A549 (cell line): ENCODE results near the gene INTS15. TPM values are rescaled to one million over a fixed set of nuclear protein-coding genes. Genes with fewer than 3 reads are reported as not detected.
"Not testable (repeated sequence)": the region's sequence is repeated elsewhere in the genome, so short reads cannot be mapped to it uniquely, and the experiment has no call there.

Source experiments
- ATAC-seq, 2 experiments: fragments of 200-7000 bp in 1 of 2; fragments of >200 bp in 1 of 2; cut with Nextera tagmentation in 1 of 2; cut with Tn5 transposase in 1 of 2; 3 replicates each; pipeline versions ENCODE4 v1.8.0 to v1.9.1; 2018 to 2020; ENCODE audit warnings: mild to moderate bottlenecking in 1 of 2, moderate library complexity in 1 of 2
- CTCF ChIA-PET: fragments of 300-600 bp; sonication (Branson Sonifier 250); formaldehyde crosslinking; extraction: SDS; loops from one replicate; lab custom pipeline; 2021; ENCODE audit warnings: antibody characterized with exemption, inconsistent platforms; lab: Yijun Ruan, JAX
- POLR2A ChIA-PET: fragments of 350-600 bp; formaldehyde crosslinking; extraction: SDS; loops from one replicate; lab custom pipeline; 2021; ENCODE audit warnings: antibody characterized with exemption, inconsistent platforms; lab: Yijun Ruan, JAX
- DNase-seq, 2 experiments: peaks; one replicate each; pipeline versions ENCODE4 v3.0.0 to v3.0.0-alpha.2; 2011 to 2016; ENCODE audit warnings: low read depth in 1 of 2, low spot score in 1 of 2
- FAIRE-seq: peaks from 2 replicates; lab custom pipeline; 2011; peaks lifted over from hg19 to GRCh38; lab: Jason Lieb, UNC
- H3K27ac ChIP-seq, 2 experiments: fragments of >200 bp; sonication (Bioruptor Twin); formaldehyde crosslinking; 3 replicates each; pipeline ENCODE4 v1.5.1; 2016 to 2017
- H3K4me1 ChIP-seq: fragments of >200 bp; sonication (Bioruptor Twin); formaldehyde crosslinking; 3 replicates; pipeline ENCODE4 v1.6.1; 2016
- H3K4me2 ChIP-seq: fragments of >200 bp; sonication (Bioruptor Twin); formaldehyde crosslinking; 3 replicates; pipeline ENCODE4 v1.6.1; 2016
- H3K4me3 ChIP-seq: fragments of >200 bp; sonication (Bioruptor Twin); formaldehyde crosslinking; 3 replicates; pipeline ENCODE4 v1.5.1; 2016
- H3K9me3 ChIP-seq: fragments of >200 bp; sonication (Bioruptor Twin); formaldehyde crosslinking; 3 replicates; pipeline ENCODE4 v1.6.1; 2016
- CHD4 ChIP-seq: fragments of 200-600 bp; sonication (generic); IDR thresholded peaks from 2 replicates; pipeline ENCODE4 v1.6.1; 2016; ENCODE audit warnings: antibody characterized with exemption, mild to moderate bottlenecking, borderline replicate concordance
- EHMT2 ChIP-seq: fragments of 200-600 bp; sonication (generic); IDR thresholded peaks from 2 replicates; pipeline ENCODE4 v1.6.1; 2016; ENCODE audit warnings: antibody characterized with exemption, low read depth, mild to moderate bottlenecking, moderate library complexity
- EP300 ChIP-seq, 2 experiments: fragments of >200 bp; sonication (Bioruptor Twin); formaldehyde crosslinking; IDR thresholded peaks; 2 replicates in 1 of 2; 3 replicates in 1 of 2; pipeline ENCODE4 v1.6.1; 2016 to 2017
- ESRRA ChIP-seq: fragments of 150-350 bp; IDR thresholded peaks from 2 replicates; pipeline ENCODE4 v1.6.1; 2014; ENCODE audit warnings: mild to moderate bottlenecking, low read length, borderline replicate concordance
- FOSB ChIP-seq: fragments of 250-450 bp; sonication (Bioruptor Pico); IDR thresholded peaks from 2 replicates; pipeline ENCODE4 v1.5.0; 2020; ENCODE audit warnings: mild to moderate bottlenecking, moderate library complexity
- FOSL2 ChIP-seq, 2 experiments: fragments of 450-650 bp in 1 of 2; fragments of >200 bp in 1 of 2; sonication (Bioruptor Twin) in 1 of 2; formaldehyde crosslinking; IDR thresholded peaks; 2 replicates each; pipeline versions ENCODE4 v1.5.0 to v1.6.1; 2016 to 2020; ENCODE audit warnings: mild to moderate bottlenecking in 1 of 2, moderate library complexity in 1 of 2
- HOXB5 ChIP-seq: fragments of 250-450 bp; sonication (Bioruptor Pico); IDR thresholded peaks from 2 replicates; pipeline ENCODE4 v1.5.0; 2020; ENCODE audit warnings: mild to moderate bottlenecking, moderate library complexity
- MAFK ChIP-seq: fragments of 450-650 bp; IDR thresholded peaks from 2 replicates; pipeline ENCODE4 v1.6.1; 2014; ENCODE audit not compliant: partially characterized antibody
- NFE2L2 ChIP-seq: fragments of 150-350 bp; conservative IDR thresholded peaks from 2 replicates; pipeline ENCODE4 v1.6.1; 2014; ENCODE audit warnings: low read length
- NR3C1 ChIP-seq: fragments of >200 bp; sonication (Bioruptor Twin); formaldehyde crosslinking; IDR thresholded peaks from 3 replicates; pipeline ENCODE4 v1.6.1; 2017
- PHF8 ChIP-seq: fragments of 200-600 bp; sonication (generic); IDR thresholded peaks from 2 replicates; pipeline ENCODE4 v1.6.1; 2016; ENCODE audit warnings: low read depth, mild to moderate bottlenecking, antibody characterized with exemption, moderate library complexity, borderline replicate concordance
- POLR2AphosphoS2 ChIP-seq: conservative IDR thresholded peaks from 2 replicates; pipeline ENCODE4 v1.6.1; 2012; ENCODE audit warnings: low read length, improper control_type of control experiment, inconsistent platforms
- RAD21 ChIP-seq, 2 experiments: fragments of >200 bp in 1 of 2; sonication (Bioruptor Twin) in 1 of 2; formaldehyde crosslinking in 1 of 2; IDR thresholded peaks in 1 of 2; conservative IDR thresholded peaks in 1 of 2; 2 replicates in 1 of 2; 3 replicates in 1 of 2; pipeline ENCODE4 v1.6.1; 2012 to 2018; ENCODE audit warnings: inconsistent platforms in 1 of 2
- RNF2 ChIP-seq: fragments of 200-600 bp; sonication (generic); IDR thresholded peaks from 2 replicates; pipeline ENCODE4 v1.6.1; 2016; ENCODE audit warnings: low read depth, mild to moderate bottlenecking, antibody characterized with exemption, moderate library complexity, borderline replicate concordance
- TFCP2L1 ChIP-seq: fragments of 250-450 bp; sonication (Bioruptor Pico); IDR thresholded peaks from 2 replicates; pipeline ENCODE4 v1.5.0; 2021; ENCODE audit warnings: mild to moderate bottlenecking
- ZSCAN20 ChIP-seq: fragments of 250-450 bp; sonication (Bioruptor Pico); IDR thresholded peaks from 2 replicates; pipeline ENCODE4 v1.8.0; 2022; ENCODE audit warnings: mild to moderate bottlenecking, moderate library complexity
- WGBS: methylation state at CpG from one replicate; pipeline ENCODE4 v1.1.6; 2017; ENCODE audit errors: missing lambda C conversion rate; 5-methylcytosine and 5-hydroxymethylcytosine counted together
- polyA plus RNA-seq, 4 experiments: library from polyadenylated mRNA; depleted of rRNA in 3 of 4; stranded (reverse); fragments of >200 nt; fragmentation: RNase III in 1 of 4; extraction: RNeasy Plus Mini Kit Qiagen cat#74134 plus additional on column Dnase treatment in 1 of 4; gene quantifications; 2 replicates in 3 of 4; 3 replicates in 1 of 4; pipeline ENCODE4 v1.2.3, GENCODE V29; 2011 to 2017
- TF ChIP-seq, protein P1 (sequence below): IDR thresholded peaks from 2 replicates; pipeline ENCODE4 v1.6.1; 2012
- TF ChIP-seq, protein P2 (sequence below): IDR thresholded peaks from 2 replicates; pipeline ENCODE4 v1.6.1; 2012; ENCODE audit warnings: low read depth, borderline replicate concordance
- TF ChIP-seq, protein P3 (sequence below): fragments of 250-450 bp; sonication (Bioruptor Pico); IDR thresholded peaks from 2 replicates; pipeline ENCODE4 v1.5.0; 2020; ENCODE audit warnings: low read depth, mild to moderate bottlenecking, moderate library complexity

The INTS15 gene
- polyA plus RNA-seq, 2 of the 4 experiments (the other 2 are of a cell fraction) = 14.7 to 23.4 TPM

DNA sequence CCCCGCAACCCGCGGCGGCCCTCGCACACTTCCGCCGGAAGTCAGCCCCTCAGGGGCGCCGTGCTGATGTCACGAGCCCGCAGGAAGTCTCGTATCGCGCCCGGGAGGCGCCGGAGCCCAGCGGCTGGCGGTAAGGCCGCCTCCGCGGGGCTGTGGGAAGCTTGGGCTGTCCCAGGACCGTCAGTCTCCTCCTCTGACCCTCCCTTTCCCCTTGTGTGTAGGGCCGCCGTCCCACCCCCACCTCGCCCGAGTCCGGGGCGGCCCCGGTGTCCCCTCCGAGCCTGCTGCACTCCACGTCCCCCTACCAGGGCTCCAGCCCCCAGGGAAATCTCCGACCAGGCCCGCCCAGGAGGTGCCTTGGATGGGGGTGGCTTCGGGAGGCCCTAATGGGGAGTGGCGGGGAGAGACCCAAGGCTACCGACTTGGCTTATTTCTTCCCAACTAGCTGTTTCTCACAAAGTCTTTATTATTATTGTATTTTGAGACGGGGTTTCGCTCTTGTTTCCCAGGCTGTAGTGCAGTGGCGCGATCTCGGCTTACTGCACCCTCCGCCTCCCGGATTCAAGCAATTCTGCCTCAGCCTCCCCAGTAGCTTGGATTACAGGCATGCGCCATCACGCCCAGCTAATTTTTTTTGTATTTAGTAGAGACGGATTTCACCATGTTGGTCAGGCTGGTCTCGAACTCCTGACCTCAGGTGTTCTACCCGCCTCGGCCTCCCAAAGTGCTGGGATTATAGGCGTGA, 12.3 kb upstream of the INTS15 start, which contains the start of gene ZDHHC4 (continued):
- TF ChIP-seq, protein P1, sequence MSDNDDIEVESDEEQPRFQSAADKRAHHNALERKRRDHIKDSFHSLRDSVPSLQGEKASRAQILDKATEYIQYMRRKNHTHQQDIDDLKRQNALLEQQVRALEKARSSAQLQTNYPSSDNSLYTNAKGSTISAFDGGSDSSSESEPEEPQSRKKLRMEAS = peak; percentile 80
- no peak for TF ChIP-seq NR3C1
- TF ChIP-seq TFCP2L1 (CRISPR knock-in tag) = peak; percentile 30; the same call in 1 of the 2 replicates
- peak; percentile 99 for TF ChIP-seq PHF8

DNA sequence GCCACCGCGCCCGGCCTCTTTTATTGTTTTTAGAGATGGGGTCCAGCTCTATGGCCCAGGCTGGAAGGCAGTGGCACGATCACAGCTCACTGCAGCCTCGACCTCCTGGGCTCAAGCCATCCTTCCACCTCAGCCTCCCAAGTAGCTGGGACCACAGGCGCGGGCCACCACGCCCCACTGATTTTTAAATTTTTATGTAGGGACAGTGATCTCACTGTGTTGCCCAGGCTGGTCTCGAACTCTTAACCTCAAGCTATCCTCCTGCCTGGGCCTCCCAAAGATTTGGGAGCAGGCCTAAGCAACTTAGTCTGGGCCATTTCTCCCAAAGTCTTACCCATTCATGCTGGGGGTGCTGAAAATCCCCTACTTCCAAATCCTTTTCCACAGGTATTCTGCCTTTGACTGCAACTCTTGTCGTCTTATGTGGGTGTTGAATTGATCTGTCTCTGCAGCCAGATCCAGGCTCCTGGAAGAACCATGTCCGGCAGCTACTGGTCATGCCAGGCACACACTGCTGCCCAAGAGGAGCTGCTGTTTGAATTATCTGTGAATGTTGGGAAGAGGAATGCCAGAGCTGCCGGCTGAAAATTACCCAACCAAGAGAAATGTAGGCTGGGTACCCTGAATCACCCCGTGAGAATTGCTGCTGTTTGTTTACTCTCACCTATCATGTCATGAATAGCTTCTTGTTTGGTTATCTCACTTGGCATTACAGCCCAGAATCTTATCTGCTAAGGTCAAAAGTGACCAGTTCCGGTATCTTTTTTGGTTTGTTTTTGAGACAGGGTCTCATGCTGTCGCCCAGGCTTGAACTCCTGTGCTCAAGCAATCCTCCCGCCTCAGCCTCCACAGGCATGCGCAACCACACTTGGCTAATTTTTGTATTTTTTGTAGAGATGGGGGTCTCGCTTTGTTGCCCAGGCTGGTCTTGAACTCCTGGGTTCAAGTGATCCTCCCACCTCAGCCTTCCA, 11.4 kb upstream of the INTS15 start:
- DNase-seq = peak; percentile 41 to 62
- WGBS = 81% methylated on average over 18 of the region's 18 CpGs
- no peak for FAIRE-seq
- Histone ChIP-seq H3K27ac (peak overlapping the region; percentile 93 to 95), H3K4me1 (peaks cover 20% of the 10 kb centered on the region), H3K9me3 (no peaks in the 10 kb centered on the region), H3K4me2 (peak overlapping the region; percentile 84), H3K4me3 (peak overlapping the region; percentile 77)
- ATAC-seq = peak; percentile 6 to 18; a peak in 3 of 6 replicates
- ChIA-PET POLR2A (interaction anchor here (0.5 to 1.8 kb wide), 4 partner anchors 10 to 46 kb away, joined by 3 to 15 read pairs (median 5); partner anchors contain the start of gene INTS15), CTCF (interaction anchor here (1.2 to 5.9 kb wide), 3 partner anchors 10 to 62 kb away, joined by 6 to 58 read pairs (median 10); partner anchors contain the start of gene INTS15)
- no peak for TF ChIP-seq FOSL2 (IDR thresholded peaks at IDR 0.05)
- peak; percentile 49 for TF ChIP-seq FOSL2 (CRISPR knock-in tag; IDR thresholded peaks at IDR 0.05)
- no peak for TF ChIP-seq EHMT2
- 0 out of 2 replicates have a peak, but pooled peaks have one; percentile 22 for TF ChIP-seq CHD4

DNA sequence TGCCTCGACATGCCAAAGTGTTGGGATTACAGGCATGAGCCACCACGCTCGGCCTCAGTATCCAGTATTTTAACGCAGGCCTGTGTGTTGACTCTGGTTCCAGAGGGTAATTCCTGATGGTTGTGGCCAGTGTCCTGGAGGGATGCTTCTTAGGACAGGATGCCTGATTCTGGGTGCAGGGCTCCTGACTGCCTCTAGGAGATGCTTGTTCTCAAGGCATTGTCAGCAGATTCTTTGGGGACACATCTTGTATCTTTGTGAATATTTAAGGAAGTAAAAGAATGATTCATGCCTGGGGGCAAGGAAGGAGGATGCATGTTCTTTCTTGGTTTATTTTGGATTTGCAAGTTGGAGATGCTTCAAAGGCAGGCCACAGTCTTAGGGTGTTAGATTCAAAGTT, 10.4 kb upstream of the INTS15 start:
- H3K4me3 ChIP-seq = no peak overlapping the region
- no peak for FAIRE-seq
- no peak overlapping the region for H3K27ac ChIP-seq
- 98% methylated on average over 4 of the region's 4 CpGs for WGBS
- ChIA-PET CTCF (interaction anchor here (2.9 kb wide), 1 partner anchor 11 kb away, joined by 21 read pairs; the partner anchor contains the start of gene INTS15), POLR2A (no interaction called here)
- H3K4me1 ChIP-seq = peaks cover 20% of the 10 kb centered on the region
- DNase-seq = peak in 1 of 2 experiments; percentile 61
- no peak overlapping the region for H3K4me2 ChIP-seq
- peak; percentile 31 to 38; a peak in 3 of 6 replicates for ATAC-seq
- no peaks in the 10 kb centered on the region for H3K9me3 ChIP-seq
- TF ChIP-seq RNF2 (no peak), MAFK (peak; percentile 62)

DNA sequence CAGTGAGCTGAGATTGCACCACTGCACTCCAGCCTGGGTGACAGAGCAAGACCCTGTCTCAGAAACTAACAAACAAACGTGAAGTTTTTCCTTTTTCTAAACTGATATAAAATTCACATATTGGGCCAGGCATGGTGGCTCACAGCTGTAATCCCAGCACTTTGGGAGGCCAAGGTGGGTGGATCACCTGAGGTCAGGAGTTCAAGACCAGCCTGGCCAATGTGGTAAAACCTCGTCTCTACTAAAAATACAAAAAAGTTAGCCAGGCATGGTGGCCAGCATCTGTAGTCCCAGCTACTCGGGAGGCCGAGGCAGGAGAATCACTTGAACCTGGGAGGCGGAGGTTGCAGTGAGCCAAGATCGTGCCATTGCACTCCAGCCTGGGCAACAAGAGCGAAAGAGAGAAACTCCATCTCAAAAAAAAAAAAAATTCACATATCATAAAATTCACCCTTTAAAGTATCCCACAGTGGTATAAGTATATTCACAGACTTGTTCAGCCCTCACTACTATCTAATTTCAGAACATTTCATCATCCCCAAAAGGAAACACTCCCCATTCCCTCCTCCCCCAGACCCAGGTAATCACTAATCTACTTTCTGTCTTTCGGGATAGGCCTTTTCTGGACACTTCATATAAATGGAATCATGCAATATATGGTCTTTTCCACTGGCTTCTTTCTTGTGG, 3.9 kb upstream of the INTS15 start:
- ATAC-seq, FAIRE-seq, H3K27ac ChIP-seq, H3K4me2 ChIP-seq, DNase-seq, H3K4me3 ChIP-seq, POLR2A ChIA-PET, H3K4me1 ChIP-seq, H3K9me3 ChIP-seq: not testable (repeated sequence)
- WGBS = 87% methylated on average over 8 of the region's 8 CpGs
- CTCF ChIA-PET = interaction anchor here (1.1 to 1.2 kb wide), 2 partner anchors 11 to 33 kb away, joined by 3 to 4 read pairs; no protein-coding TSS in a partner anchor

DNA sequence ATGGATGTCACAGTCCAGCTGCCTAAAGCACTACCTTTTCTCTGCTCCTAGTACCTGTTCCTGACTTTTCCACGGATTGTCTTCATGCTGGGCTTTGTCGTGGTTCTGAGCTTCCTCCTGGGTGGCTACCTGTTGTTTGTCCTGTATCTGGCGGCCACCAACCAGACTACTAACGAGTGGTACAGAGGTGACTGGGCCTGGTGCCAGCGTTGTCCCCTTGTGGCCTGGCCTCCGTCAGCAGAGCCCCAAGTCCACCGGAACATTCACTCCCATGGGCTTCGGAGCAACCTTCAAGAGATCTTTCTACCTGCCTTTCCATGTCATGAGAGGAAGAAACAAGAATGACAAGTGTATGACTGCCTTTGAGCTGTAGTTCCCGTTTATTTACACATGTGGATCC, 1.3 kb upstream of the INTS15 start:
- ATAC-seq (no peak), FAIRE-seq (no peak), DNase-seq (no peak)
- CTCF ChIA-PET = interaction anchor here (1.6 to 4.7 kb wide), 4 partner anchors 13 to 73 kb away, joined by 7 to 58 read pairs (median 20); partner anchors contain the start of gene ZDHHC4
- Histone ChIP-seq H3K4me1 (peaks cover 11% of the 10 kb centered on the region), H3K4me3 (no peak overlapping the region), H3K9me3 (no peaks in the 10 kb centered on the region), H3K4me2 (no peak overlapping the region), H3K27ac (no peak overlapping the region)
- POLR2A ChIA-PET = interaction anchor here (0.6 kb wide), 1 partner anchor 12 kb away, joined by 3 read pairs; no protein-coding TSS in a partner anchor
- 85% methylated on average over 9 of the region's 9 CpGs for WGBS
- TF ChIP-seq, protein P2, sequence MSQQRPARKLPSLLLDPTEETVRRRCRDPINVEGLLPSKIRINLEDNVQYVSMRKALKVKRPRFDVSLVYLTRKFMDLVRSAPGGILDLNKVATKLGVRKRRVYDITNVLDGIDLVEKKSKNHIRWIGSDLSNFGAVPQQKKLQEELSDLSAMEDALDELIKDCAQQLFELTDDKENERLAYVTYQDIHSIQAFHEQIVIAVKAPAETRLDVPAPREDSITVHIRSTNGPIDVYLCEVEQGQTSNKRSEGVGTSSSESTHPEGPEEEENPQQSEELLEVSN = no peak
- TF ChIP-seq RAD21 (conservative IDR thresholded peaks at IDR 0.05 in 1 of 2, IDR thresholded peaks at IDR 0.05 in 1 of 2) = no peak
- TF ChIP-seq, protein P3, sequence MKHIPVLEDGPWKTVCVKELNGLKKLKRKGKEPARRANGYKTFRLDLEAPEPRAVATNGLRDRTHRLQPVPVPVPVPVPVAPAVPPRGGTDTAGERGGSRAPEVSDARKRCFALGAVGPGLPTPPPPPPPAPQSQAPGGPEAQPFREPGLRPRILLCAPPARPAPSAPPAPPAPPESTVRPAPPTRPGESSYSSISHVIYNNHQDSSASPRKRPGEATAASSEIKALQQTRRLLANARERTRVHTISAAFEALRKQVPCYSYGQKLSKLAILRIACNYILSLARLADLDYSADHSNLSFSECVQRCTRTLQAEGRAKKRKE (CRISPR knock-in tag) = no peak
- no peak for TF ChIP-seq POLR2AphosphoS2
- TF ChIP-seq HOXB5 = no peak
- no peak for TF ChIP-seq CHD4
- TF ChIP-seq FOSB (CRISPR knock-in tag) = no peak
- no peak for TF ChIP-seq NFE2L2
- TF ChIP-seq ZSCAN20 (CRISPR knock-in tag) = no peak
- TF ChIP-seq EP300 (IDR thresholded peaks at IDR 0.05) = no peak
- TF ChIP-seq ESRRA = no peak
